GM18873 (cell line): ENCODE results near the gene C18orf63.

Experiments used
- ATAC-seq: cut with Tn5 transposase; IDR thresholded peaks from one replicate; pipeline ENCODE4 v1.9.1; 2021; ENCODE audit warnings: mild to moderate bottlenecking, moderate library complexity, moderate number of reproducible peaks; ENCODE audit not compliant: unreplicated experiment, low FRiP score

Gene C18orf63

GRCh38 chr18:74402806-74403433 is 87.3 kb downstream of the C18orf63 start:
- ATAC-seq, result no peak

- ATAC-seq, result no peak
Observed at GRCh38 chr18:74407888-74408287, 92.2 kb downstream of the C18orf63 start.
